Stimulated activated CD4-positive, alpha-beta T cell treated with anti-CD3 and anti-CD28 coated beads, Interleukin-15, amount 100 ng/mL, for 24 hours (primary cell): ENCODE results near the gene MAMSTR.
"Not testable (repeated sequence)": the region's sequence is repeated elsewhere in the genome, so short reads cannot be mapped to it uniquely, and the experiment has no call there.

Experiments
- DNase-seq: peaks from one replicate; pipeline ENCODE4 v3.0.0-alpha.2; 2020

The MAMSTR gene

DNA sequence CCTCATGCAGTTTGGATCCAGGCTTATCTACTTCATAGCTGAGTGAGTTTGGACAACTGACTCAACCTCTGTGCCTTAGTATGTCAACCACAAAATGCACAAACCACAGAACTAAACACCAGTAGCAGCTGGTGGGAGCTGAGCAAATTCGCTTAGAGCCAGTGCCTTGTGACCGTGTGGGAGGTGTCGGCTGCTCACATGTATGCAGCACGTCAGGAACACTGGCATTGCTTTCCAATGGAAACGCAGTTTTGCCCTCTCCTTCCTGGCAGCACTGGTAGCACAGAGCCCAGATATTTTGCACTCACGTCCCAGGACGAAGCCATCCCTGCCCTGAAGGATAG lies 38.4 kb downstream of the MAMSTR start:
- DNase-seq = no peak

DNA sequence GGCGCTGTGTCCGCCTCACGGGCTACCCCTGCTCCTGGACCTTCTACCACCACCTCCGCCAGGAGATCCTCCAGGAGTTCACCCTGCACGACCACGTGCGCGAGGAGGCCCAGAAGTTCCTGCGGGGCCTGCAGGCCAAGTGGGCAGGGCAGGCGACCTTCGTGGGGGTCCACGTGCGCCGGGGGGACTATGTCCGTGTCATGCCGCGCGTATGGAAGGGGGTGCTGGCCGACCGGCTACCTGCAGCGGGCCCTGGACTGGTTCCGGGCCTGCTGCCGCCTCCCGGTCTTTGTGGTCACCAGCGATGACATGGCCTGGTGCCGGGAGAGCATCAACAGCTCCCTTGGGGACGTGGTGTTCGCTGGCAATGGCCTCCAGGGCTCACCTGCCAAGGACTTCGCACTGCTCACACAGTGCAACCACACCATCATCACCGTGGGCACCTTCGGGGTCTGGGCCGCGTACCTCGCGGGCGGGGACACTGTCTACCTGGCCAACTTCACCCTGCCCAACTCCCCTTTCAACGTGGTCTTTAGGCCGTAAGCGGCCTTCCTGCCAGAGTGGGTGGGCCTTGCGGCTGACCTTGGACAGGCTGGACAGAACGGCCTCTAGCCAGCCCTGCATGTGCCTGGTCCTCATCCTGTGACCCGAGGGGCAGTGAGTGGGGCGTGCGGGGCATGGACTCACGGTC lies 38.9 kb downstream of the MAMSTR start:
- no peak for DNase-seq

DNA sequence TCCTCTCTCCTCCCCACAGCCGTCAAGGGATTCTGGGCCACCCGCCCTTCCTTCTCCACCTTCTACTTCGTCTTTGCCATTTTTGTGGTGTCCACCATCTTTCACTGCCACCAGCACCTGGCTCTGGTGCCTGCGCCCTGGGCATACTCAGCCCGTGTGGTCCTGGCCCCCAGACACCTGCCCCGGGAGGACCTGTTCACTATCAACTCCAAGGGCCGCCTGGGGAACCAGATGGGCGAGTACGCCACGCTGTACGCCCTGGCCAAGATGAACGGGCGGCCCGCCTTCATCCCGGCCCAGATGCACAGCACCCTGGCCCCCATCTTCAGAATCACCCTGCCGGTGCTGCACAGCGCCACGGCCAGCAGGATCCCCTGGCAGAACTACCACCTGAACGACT lies 39.5 kb downstream of the MAMSTR start:
- not testable (repeated sequence) for DNase-seq

DNA sequence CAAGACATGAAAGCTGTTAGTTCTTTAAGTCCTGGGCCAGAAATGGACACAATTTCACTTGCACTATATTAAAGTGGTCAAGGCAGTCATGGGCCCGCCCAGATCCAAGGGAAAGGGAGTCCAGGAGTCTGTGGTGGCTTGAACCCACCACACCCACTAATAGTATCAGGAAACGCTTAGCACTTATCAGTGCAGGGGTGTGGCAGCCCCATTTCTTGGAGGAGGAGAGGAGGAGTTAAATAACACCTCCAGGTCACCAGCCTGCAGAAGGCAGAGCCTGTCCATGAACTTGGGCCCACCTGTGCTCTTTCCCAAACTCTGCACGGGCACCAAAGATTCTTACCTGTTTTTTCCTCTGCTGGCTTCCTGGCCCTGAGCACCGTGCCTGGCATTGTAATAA lies 41.3 kb downstream of the MAMSTR start:
- DNase-seq = no peak

DNA sequence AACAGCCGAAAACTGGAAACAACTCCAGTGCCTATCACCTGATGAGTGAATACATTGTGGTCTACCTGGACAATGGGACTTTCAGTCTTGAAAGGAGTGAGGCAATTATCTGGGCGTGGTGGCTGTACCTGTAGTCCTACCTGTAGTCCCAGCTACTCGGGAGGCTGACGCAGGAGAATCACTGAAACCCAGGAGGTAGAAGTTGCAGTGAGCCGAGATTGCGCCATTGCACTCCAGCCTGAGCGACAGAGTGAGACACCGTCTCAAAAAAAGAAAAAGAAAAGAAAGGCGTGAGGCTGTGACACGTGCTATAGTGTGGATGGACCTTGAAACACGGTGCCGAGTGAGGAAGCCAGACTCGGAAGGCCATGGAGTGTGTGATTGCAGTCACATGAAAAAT lies 42.6 kb downstream of the MAMSTR start:
- DNase-seq = no peak

DNA sequence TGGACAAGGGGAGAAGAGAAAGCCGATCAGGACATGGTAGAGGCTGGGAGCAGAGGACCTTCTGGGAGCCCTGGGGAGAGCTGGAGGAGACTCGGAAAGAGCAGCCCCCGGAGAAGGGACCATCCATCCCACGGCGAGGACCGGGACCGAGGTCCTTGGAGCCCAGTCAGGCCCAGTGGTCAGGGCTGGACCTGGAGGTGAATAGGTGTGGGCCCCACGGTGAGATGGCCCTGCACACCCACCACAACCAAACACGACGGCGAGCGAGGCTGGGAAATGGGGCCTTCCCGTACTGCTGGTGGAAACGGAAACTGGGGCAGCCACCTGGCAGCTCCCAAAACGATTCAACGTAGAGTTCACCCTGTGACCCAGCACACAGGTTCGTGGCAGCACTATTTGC lies 43.0 kb downstream of the MAMSTR start:
- DNase-seq = no peak

DNA sequence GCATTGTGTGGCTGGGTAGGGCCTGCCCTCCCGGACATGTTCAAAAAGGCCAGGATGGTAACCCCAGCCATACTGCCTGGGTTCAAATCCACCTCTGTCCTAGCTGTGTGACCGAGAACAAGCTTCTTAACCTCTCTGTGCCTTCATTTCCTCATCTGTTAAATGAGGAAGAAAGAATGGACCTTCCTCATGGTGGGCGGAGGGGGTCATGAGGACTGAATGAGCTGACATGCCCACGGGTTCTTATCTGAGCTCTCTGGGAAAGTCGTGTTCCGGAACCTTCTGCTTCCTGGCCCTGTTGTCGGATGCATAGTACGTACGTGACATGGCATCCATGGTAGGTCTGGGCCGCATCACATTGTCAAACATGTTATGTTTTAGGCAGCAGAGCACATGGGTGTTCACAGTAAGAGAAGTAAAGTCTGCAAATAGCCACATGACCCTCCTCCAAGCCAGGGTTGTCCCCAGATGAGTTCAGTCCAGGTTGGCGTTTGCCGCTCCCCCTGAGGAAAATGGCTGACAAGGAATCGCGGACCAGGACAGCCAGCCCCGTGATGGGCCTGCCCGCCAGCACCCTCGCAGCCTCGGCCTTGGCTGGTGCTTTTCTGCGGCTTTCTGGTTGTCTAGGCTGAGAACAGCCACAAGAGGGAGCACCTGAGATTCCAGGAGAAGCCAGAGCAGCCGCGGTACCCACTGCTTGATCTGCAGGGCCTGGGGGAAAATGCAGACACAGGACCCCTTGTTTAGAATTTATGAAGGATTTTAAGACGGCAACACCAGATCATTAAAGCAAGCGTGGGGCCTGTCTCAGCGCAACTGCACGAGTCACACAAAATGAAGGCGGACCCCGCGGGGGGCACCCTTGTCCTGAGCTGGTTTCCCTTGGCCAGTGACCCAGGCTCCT lies 44.4 kb downstream of the MAMSTR start:
- peak; percentile 83 for DNase-seq

DNA sequence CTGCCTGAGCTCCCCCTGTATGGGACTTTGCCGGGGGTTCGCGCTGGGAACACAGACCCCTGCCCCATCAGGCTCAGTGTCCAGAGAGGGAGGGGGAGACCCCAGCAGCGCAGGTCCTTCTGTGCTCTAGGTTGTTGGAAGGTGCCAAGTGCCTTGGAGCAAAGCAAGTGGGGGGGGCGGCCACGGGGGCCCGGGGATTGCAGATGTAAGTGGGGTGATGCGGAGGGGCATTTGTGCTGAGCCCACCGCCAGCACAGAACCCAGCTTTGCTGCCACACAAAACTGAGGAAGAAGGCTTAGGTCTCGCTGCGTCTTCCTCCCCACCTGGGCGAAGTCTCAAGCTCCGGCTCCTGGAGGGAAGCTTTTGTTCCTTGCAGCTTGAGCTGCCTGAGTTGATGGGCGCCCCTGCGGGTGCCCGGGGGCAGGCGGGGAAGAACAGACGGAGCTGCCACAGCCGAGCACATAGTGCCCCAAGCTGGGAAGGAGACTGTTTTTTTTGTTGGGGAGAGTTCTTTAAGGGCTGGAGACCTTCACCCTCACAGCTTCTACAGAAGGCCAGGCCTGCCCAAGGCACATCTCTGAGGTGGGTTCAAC lies 45.2 kb downstream of the MAMSTR start:
- no peak for DNase-seq

DNA sequence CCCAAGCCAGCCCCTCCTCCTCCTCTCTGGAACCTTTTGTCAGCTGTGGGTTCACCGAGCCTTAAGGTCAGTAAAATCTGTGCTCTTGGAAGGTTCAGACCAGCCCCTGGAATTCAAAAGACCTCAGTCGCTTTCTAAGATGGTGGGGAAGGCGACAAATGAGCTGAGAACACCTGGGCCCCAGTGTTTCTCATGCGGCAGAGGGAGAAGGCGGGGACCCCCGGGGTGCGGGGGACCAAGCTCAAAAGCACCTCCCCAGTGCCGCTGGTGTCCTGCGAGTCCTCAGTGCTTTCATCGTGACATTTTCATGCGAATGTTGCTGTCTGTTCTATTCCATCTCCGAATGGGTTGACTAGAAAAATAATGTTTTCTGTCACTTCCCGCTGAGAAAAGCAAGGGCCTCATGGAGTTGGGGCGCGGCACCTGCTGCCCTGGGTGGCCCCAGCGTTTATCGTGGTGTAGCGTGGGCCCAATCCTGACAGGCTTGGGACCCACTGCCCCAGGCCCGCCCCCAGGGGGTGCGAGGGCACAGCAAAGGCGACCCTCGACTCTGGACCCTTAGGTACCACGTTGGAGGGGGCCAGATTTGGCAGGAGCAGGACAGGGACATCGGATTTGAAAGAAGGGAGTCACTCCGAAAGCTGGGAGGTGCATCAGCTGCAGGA lies 46.0 kb downstream of the MAMSTR start:
- no peak for DNase-seq

DNA sequence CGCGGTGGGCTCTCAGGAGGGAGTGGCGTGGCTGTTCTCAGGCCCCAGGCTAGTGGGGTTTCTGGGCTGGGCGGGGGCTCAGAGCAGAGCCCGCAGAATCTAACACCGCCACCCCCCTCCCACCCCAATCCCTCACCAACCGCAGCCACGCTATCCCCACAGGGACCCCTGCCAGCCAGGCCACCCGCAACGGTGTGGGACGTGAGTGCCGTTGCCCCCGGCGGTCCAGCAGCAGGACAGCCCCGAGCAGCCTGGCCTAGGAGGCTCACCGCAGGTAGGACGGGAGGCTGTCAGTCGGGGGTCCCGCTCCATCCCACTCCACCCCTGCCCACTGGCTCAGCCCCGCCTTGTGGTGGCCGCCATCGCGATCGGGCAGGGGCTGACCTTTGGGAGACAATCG lies 46.5 kb downstream of the MAMSTR start, which contains the start of gene NTN5:
Gene NTN5 (minus strand): TSS at position 24 of the 400 bp plus-strand sequence. CDS start 2,031 bp downstream, outside the sequence.
- DNase-seq = no peak

DNA sequence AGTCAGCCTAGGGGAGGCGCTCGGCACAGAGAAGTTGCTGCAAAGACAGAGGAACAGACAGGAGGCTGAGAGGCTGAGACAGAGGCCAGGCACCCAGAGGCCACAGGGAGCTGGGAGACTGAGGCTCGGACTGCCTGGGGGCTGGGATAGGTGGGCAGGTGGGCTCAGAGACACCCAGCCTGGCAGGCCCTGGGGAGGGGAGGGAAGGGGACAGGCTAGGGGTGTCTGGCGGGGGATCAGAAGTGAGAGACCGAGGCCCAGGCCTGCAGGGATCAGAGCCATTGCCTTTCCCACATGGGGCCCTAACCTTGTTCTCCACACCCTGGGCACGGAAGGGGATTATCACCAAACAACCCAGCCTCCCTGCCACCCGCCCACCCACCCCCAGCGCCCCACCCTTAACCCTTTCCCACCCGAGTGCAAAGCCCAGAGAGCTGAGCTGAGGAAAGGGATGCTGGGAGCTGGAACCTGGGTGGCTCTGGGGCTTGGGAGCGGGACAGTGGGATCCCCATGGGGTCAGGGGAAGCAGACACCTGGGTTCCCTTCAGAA lies 48.0 kb downstream of the MAMSTR start:
- no peak for DNase-seq

DNA sequence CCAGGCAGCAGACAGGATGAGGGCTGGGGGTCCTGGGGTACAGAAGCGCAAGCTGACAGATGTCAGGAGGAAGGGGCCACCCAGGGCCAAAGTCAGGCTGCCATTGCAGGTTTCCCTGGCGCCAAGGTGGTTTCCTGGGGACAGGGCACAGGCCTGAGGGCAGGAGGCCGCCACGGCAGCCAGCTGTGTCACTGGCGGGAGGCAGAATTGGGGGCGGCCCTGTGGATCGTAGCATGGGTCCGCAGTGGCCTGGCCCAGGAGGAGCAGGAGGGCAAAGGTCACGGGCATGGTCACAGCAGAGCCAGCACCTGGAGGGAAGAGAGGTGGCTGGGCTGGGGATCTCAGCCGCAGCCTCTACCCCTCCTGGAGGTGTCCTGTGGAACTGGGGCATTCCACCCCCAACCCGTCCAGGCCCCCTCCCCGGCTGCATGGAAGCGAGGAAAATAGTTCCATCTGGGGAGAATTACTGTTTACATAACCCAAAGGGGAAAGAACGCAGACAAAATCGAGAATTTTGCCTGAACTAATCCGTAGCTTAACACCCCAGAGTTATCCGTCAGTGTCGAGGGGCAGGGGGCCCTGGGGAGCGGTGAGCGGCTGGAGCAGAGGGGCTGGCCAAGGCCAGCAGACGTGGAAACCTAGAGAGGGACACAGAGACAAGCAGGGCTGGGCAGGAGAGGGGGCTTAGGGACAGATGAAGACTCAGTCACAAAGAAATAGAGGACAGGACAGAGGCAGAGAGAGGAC lies 48.7 kb downstream of the MAMSTR start:
- DNase-seq = no peak

DNA sequence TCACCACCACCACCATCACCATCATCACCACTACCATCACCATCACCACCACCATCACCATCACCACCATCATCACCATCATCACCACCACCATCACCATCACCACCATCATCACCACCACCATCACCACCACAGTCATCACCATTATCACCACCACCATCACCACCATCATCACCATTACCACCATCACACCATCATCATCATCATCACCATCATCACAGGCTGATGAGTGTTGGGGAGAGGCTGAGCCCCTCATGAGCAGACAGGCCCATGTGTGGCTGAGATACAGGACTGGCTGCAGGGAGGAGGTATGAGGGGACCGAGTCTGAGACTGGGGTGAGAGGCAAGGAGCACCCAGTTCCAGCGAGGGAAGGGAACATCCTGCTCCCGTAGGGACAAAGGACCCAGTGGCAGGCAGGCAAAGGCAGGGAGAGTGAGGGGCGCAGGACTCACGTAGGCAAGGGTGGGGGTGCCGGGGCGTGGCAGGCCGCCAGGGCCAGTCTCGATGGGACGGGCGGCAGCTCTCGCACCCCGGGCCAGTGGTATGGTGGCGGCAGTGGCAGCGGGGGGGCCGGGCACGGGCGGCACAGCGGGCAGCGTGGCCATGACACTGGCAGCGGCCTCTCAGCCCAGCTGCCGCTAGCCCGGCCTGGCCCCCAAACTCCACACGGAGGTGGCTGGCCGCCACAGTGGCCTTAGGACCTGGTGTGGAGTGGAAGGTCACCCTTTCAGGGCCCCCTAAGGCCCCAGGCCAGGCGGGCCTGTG lies 49.4 kb downstream of the MAMSTR start:
- no peak for DNase-seq

DNA sequence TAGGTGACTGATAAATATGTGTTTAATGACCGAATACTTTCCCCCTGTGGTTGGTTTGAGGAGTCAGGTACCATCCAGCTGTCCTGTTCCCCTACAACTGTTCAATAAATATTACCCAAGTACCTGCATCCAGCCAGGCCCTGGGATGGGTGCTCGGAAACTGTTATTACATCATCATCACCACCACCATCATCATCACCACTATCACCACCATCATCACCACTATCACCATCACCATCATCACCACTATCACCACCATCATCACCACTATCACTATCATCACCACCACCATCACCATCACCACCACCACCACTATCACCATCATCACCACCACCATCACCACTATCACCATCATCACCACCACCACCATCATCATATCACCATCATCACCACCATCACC lies 50.8 kb downstream of the MAMSTR start:
- no peak for DNase-seq

DNA sequence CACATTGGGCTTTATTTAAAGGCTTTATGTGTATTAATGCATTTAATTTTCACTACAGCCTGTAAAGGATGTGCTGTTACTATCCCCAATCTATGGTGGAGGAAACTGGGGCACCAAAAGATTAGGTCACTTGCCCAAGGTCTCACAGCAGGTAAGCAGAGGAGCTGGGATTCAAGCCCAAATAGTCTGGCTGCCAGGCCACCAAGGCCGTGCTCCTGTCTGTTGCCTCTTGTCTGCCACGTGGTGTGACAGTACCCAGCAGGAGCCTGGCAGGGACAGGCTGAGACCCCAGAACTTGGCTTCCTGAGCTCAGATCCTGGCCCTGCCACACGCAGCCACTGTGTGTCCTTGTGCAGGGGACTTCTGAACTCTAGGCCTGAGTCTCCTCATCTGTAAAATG lies 51.2 kb downstream of the MAMSTR start:
- DNase-seq = no peak

DNA sequence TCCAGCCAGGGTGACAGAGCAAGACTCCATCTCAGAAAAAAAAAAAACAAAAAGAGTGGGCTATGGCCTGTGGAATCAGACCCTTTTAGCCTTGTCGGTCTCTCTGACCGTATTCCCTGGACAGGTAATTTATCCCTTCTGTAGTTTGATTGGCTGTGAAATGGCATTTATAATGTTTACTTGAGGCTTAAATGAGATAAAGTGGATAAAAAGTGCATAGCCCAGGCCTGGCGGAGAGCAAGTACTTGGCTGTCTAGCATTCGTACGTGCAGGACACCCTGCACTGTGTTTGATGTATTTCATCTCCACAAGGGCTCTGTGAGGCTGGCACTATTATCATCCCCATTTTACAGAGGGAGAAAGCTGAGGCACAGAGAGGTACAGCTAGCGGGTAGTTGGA lies 53.7 kb downstream of the MAMSTR start:
- no peak for DNase-seq

DNA sequence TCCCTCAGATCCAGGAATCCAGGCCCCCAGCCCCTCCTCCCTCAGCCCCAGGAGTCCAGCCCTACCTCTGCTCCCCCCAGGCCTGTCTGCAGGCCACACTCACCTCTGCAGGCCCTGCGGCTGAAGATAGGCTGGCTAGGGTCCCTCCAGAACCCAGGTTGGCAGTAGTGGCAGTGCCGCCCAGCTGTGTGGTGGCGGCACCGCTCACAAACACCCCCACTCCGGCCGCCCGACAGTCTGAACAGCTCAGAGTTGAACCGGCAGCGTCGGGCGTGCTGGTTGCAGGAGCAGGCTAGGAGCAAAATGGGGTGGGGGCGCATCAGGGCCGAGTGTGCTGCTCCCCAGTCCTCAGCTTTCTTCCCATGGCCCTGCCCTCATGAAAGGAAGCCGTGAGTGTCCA lies 55.0 kb downstream of the MAMSTR start:
- DNase-seq = no peak

DNA sequence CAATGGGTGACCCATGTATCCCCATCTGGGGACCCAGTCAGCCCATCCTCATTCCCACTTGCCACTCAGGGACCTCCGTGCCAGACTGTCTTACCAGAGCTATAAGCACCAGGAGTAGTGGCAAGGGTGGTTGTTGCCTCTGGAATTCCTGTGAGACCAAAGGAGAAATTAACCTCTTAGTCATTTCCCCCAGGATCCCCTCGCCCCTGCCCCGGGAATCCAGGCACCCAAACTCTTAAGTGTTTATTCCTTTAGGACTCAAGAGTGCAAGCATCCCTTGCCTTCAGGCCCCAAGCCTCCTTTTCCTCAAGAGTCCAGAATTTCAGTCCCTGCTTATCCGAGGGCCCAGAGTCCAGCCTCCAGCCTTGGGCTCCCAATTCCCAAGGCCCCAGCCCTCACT lies 55.9 kb downstream of the MAMSTR start:
- DNase-seq = no peak
